Transverse colon (tissue), 4 donors: Measurements from ENCODE around the gene RASGRP3. TPM values are rescaled to one million over a fixed set of nuclear protein-coding genes. Genes with fewer than 3 reads are reported as not detected.

Experiments
- DNase-seq: peaks from one replicate; pipeline ENCODE4 v3.0.0-alpha.2; 2019
- H3K27ac ChIP-seq, 4 donors: fragments of 200-600 bp; sonication (generic); 2 replicates each; pipeline ENCODE4 v1.5.1; 2016 to 2018; ENCODE audit warnings: inconsistent platforms in 4 of 4
- H3K27me3 ChIP-seq: fragments of 200-600 bp; sonication (generic); 2 replicates; pipeline ENCODE4 v1.5.1; 2017; ENCODE audit warnings: inconsistent platforms
- H3K36me3 ChIP-seq, 4 donors: fragments of 200-600 bp; sonication (generic); 2 replicates each; pipeline ENCODE4 v1.5.1; 2017 to 2019; ENCODE audit warnings: inconsistent platforms in 4 of 4
- H3K4me1 ChIP-seq, 4 donors: fragments of 200-600 bp; sonication (generic); 2 replicates each; pipeline ENCODE4 v1.5.1; 2017 to 2020; ENCODE audit warnings: inconsistent platforms in 4 of 4
- H3K4me3 ChIP-seq, 4 donors: fragments of 200-600 bp; sonication (generic); 1 replicate in 1 of 4; 2 replicates in 3 of 4; pipeline versions ENCODE4 v1.5.1 to v1.6.1; 2017 to 2019; ENCODE audit warnings: inconsistent platforms in 4 of 4
- H3K9me3 ChIP-seq, 2 donors: fragments of 200-600 bp; sonication (generic); 2 replicates each; pipeline ENCODE4 v1.5.1; 2017 to 2019; ENCODE audit warnings: inconsistent platforms in 2 of 2
- EP300 ChIP-seq: sonication (generic); formaldehyde crosslinking; IDR thresholded peaks from one replicate; pipeline ENCODE4 v1.6.1; 2017; ENCODE audit warnings: antibody characterized with exemption, low read depth
- POLR2A ChIP-seq: fragments of 450-650 bp; IDR thresholded peaks from one replicate; pipeline ENCODE4 v1.6.1; 2016; ENCODE audit warnings: antibody characterized with exemption, mild to moderate bottlenecking, moderate library complexity
- POLR2AphosphoS5 ChIP-seq, 3 donors: sonication (generic); formaldehyde crosslinking; IDR thresholded peaks; one replicate each; pipeline ENCODE4 v1.6.1; 2016; ENCODE audit warnings: antibody characterized with exemption in 3 of 3
- WGBS, 2 donors: methylation state at CpG; one replicate each; pipeline ENCODE4 v1.1.5; 2018; ENCODE audit warnings: low coverage in 1 of 2; 5-methylcytosine and 5-hydroxymethylcytosine counted together
- in situ Hi-C, 4 donors: fragments of 200-750 bp; cut with MboI; loops; one replicate each; pipeline versions ENCODE4 v1.15.0 to v1.15.1; 2017; ENCODE audit warnings: low sequenced_read_pairs in 3 of 4, low pct_ligation_motif_present in 1 of 4, low pct_unique_long_range_greater_than_20kb in 1 of 4
- intact Hi-C: fragments of 100-400 bp; cut with DNase I; formaldehyde crosslinking; loops from one replicate; pipeline ENCODE4 v1.15.1; 2023; ENCODE audit warnings: low total_unique reads
- total RNA-seq, 4 donors: library from RNA; depleted of rRNA; stranded (reverse); fragments of >200 nt; gene quantifications; one replicate each; pipeline ENCODE4 v1.1.0, GENCODE V29; 2016
- TF ChIP-seq, protein P1 (sequence below), 5 experiments: fragments of 200-600 bp in 3 of 5; fragments of 450-650 bp in 2 of 5; sonication (generic) in 3 of 5; IDR thresholded peaks; 1 replicate in 2 of 5; 2 replicates in 3 of 5; pipeline ENCODE4 v1.5.1; 2016 to 2017; ENCODE audit warnings: antibody characterized with exemption in 5 of 5, inconsistent platforms in 3 of 5, mild to moderate bottlenecking in 2 of 5, moderate library complexity in 1 of 5

The RASGRP3 gene
- total RNA-seq, 4 donors from 2014 or later: 3.4 to 16.5 (median 4.8) TPM; not detected in 1

- WGBS, 2 donors: 95 to 96% methylated on average over 2 of the region's 2 CpGs
- Histone ChIP-seq H3K36me3 (no peaks in the 10 kb centered on the region), H3K27ac (no peak overlapping the region), H3K4me3 (no peak overlapping the region), H3K4me1 (peaks cover 0 to 18% (median 0%) of the 10 kb centered on the region in 4 donors), H3K27me3 (no peaks in the 10 kb centered on the region), H3K9me3 (no peaks in the 10 kb centered on the region)
- DNase-seq: no peak
- intact Hi-C loops: no loop called here
- no peak for TF ChIP-seq POLR2AphosphoS5 (IDR thresholded peaks at IDR 0.05)
- no peak for TF ChIP-seq POLR2A
- TF ChIP-seq, protein P1, sequence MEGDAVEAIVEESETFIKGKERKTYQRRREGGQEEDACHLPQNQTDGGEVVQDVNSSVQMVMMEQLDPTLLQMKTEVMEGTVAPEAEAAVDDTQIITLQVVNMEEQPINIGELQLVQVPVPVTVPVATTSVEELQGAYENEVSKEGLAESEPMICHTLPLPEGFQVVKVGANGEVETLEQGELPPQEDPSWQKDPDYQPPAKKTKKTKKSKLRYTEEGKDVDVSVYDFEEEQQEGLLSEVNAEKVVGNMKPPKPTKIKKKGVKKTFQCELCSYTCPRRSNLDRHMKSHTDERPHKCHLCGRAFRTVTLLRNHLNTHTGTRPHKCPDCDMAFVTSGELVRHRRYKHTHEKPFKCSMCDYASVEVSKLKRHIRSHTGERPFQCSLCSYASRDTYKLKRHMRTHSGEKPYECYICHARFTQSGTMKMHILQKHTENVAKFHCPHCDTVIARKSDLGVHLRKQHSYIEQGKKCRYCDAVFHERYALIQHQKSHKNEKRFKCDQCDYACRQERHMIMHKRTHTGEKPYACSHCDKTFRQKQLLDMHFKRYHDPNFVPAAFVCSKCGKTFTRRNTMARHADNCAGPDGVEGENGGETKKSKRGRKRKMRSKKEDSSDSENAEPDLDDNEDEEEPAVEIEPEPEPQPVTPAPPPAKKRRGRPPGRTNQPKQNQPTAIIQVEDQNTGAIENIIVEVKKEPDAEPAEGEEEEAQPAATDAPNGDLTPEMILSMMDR (IDR thresholded peaks at IDR 0.05): no peak
- no peak for TF ChIP-seq EP300
- in situ Hi-C loops: no loop called here
Measured at GRCh38 chr2:33518200-33518599, 41.8 kb downstream of the RASGRP3 start.

DNA sequence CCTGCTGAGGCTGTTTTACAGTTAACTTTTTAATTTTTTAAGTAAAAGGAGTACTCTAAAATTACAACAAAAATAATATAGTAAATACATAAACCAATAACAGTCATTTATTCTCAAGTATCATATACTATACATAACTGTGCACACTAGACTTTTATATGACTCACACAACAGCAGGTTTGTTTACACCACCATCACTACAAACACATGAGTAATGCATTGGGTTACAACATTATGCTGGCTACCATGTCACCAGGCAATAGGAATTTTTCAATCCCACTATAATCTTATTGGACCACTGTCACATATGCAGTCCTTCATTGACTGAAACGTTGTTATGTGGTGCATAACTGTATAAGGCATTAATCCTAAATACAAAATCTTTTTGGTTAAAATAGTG lies 42.5 kb downstream of the RASGRP3 start:
- H3K27me3 ChIP-seq: no peaks in the 10 kb centered on the region
- in situ Hi-C loops: no loop called here
- intact Hi-C loops: no loop called here
- no peak for DNase-seq
- H3K4me1 ChIP-seq: peaks cover 0 to 18% (median 0%) of the 10 kb centered on the region in 4 donors
- no peak overlapping the region for H3K4me3 ChIP-seq
- 40 to 77% methylated on average over 1 of the region's 1 CpG for WGBS, 2 donors
- TF ChIP-seq POLR2A: no peak
- TF ChIP-seq POLR2AphosphoS5 (IDR thresholded peaks at IDR 0.05): no peak
- TF ChIP-seq, protein P1 (IDR thresholded peaks at IDR 0.05): no peak
- no peak for TF ChIP-seq EP300
- H3K9me3 ChIP-seq: no peaks in the 10 kb centered on the region
- no peak overlapping the region for H3K27ac ChIP-seq
- H3K36me3 ChIP-seq: no peaks in the 10 kb centered on the region

DNA sequence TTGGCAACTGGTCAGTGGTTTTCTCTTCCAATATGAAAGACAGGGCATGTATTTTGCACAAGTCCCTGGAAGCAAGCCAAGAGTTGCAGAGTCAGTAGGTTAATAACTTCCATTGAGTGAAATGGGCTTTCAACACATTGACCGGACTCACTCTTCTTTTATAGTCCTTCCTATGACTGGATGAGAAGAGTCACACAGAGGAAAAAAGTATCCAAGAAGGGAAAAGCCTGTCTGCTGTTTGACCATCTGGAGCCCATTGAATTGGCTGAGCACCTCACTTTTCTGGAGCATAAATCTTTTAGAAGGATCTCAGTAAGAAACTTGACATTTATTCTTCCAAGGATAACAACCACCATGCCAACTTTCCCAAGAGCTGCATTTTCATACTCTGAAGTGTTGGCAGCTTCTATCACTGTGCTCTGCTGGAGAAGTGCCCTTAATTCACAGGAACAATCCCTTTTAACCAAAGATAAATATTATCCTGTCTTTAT lies 45.4 kb downstream of the RASGRP3 start:
- no peaks in the 10 kb centered on the region for H3K27me3 ChIP-seq
- peaks cover 0 to 18% (median 0%) of the 10 kb centered on the region in 4 donors for H3K4me1 ChIP-seq
- no peak for DNase-seq
- no peak overlapping the region for H3K4me3 ChIP-seq
- no peak overlapping the region for H3K27ac ChIP-seq
- in situ Hi-C loops: no loop called here
- TF ChIP-seq POLR2AphosphoS5 (IDR thresholded peaks at IDR 0.05) (no peak), EP300 (no peak), POLR2A (no peak)
- no peaks in the 10 kb centered on the region for H3K9me3 ChIP-seq
- no peaks in the 10 kb centered on the region for H3K36me3 ChIP-seq
- WGBS, 2 donors: 67 to 68% methylated on average over 1 of the region's 1 CpG
- intact Hi-C loops: loop anchor here (1.0 kb wide), 1 partner anchor 23 kb away; no protein-coding TSS in a partner anchor

- TF ChIP-seq, protein P1 (IDR thresholded peaks at IDR 0.05): no peak
- TF ChIP-seq POLR2AphosphoS5 (IDR thresholded peaks at IDR 0.05) (no peak), EP300 (no peak), POLR2A (no peak)
- Histone ChIP-seq H3K27me3 (no peaks in the 10 kb centered on the region), H3K9me3 (no peaks in the 10 kb centered on the region), H3K27ac (no peak overlapping the region), H3K4me3 (no peak overlapping the region), H3K4me1 (peaks cover 0 to 18% (median 0%) of the 10 kb centered on the region in 4 donors), H3K36me3 (no peaks in the 10 kb centered on the region)
- no peak for DNase-seq
- WGBS, 2 donors: 72 to 82% methylated on average over 4 of the region's 4 CpGs
- in situ Hi-C loops: no loop called here
- intact Hi-C loops: loop anchor here (1.0 kb wide), 1 partner anchor 23 kb away; no protein-coding TSS in a partner anchor
Measured at GRCh38 chr2:33522576-33522975, 46.1 kb downstream of the RASGRP3 start.

DNA sequence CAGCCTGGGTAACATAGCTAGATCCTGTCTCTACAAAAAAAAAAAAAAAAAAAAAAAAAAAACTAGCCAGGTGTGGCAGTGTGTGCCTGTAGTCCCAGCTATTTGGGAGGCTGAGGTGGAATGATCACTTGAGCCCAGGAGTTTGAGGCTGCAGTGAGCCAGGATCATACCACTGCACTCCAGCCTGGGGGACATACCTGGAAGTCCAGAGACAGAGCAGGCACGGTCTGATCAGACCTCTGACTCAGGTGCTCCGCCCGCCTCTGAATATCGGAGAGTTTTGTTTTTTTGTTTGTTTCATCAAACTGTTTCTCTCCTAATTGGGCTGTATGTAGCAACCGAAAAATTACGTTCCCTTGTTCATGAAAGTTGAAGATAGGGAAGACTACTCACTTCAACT lies 49.2 kb downstream of the RASGRP3 start:
- H3K36me3 ChIP-seq: no peaks in the 10 kb centered on the region
- 92 to 94% methylated on average over 3 to 6 of the region's 6 CpGs for WGBS, 2 donors
- TF ChIP-seq POLR2A (no peak), POLR2AphosphoS5 (IDR thresholded peaks at IDR 0.05) (no peak), EP300 (no peak)
- TF ChIP-seq, protein P1 (IDR thresholded peaks at IDR 0.05): no peak
- DNase-seq: no peak
- no peak overlapping the region for H3K4me3 ChIP-seq
- intact Hi-C loops: no loop called here
- H3K27ac ChIP-seq: no peak overlapping the region
- H3K27me3 ChIP-seq: no peaks in the 10 kb centered on the region
- no peaks in the 10 kb centered on the region for H3K9me3 ChIP-seq
- peaks cover 0 to 18% (median 0%) of the 10 kb centered on the region in 4 donors for H3K4me1 ChIP-seq
- in situ Hi-C loops: no loop called here
